Effector CD8-positive, alpha-beta T cell (primary cell): ENCODE measurements around the gene TRIOBP.
"Not testable (repeated sequence)": the region's sequence is repeated elsewhere in the genome, so short reads cannot be mapped to it uniquely, and the experiment has no call there.

Experiments
- DNase-seq: peaks from one replicate; lab custom pipeline; 2025; lab: John Stamatoyannopoulos, UW
- total RNA-seq, 4 experiments: gene quantifications; one replicate each; lab custom pipeline; 2026; lab: John Stamatoyannopoulos, UW

TRIOBP gene, protein sequence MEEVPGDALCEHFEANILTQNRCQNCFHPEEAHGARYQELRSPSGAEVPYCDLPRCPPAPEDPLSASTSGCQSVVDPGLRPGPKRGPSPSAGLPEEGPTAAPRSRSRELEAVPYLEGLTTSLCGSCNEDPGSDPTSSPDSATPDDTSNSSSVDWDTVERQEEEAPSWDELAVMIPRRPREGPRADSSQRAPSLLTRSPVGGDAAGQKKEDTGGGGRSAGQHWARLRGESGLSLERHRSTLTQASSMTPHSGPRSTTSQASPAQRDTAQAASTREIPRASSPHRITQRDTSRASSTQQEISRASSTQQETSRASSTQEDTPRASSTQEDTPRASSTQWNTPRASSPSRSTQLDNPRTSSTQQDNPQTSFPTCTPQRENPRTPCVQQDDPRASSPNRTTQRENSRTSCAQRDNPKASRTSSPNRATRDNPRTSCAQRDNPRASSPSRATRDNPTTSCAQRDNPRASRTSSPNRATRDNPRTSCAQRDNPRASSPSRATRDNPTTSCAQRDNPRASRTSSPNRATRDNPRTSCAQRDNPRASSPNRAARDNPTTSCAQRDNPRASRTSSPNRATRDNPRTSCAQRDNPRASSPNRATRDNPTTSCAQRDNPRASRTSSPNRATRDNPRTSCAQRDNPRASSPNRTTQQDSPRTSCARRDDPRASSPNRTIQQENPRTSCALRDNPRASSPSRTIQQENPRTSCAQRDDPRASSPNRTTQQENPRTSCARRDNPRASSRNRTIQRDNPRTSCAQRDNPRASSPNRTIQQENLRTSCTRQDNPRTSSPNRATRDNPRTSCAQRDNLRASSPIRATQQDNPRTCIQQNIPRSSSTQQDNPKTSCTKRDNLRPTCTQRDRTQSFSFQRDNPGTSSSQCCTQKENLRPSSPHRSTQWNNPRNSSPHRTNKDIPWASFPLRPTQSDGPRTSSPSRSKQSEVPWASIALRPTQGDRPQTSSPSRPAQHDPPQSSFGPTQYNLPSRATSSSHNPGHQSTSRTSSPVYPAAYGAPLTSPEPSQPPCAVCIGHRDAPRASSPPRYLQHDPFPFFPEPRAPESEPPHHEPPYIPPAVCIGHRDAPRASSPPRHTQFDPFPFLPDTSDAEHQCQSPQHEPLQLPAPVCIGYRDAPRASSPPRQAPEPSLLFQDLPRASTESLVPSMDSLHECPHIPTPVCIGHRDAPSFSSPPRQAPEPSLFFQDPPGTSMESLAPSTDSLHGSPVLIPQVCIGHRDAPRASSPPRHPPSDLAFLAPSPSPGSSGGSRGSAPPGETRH (N-terminal part only)
- total RNA-seq = 49.2 to 75.5 (median 56.7) reads per million in 4 experiments

DNA sequence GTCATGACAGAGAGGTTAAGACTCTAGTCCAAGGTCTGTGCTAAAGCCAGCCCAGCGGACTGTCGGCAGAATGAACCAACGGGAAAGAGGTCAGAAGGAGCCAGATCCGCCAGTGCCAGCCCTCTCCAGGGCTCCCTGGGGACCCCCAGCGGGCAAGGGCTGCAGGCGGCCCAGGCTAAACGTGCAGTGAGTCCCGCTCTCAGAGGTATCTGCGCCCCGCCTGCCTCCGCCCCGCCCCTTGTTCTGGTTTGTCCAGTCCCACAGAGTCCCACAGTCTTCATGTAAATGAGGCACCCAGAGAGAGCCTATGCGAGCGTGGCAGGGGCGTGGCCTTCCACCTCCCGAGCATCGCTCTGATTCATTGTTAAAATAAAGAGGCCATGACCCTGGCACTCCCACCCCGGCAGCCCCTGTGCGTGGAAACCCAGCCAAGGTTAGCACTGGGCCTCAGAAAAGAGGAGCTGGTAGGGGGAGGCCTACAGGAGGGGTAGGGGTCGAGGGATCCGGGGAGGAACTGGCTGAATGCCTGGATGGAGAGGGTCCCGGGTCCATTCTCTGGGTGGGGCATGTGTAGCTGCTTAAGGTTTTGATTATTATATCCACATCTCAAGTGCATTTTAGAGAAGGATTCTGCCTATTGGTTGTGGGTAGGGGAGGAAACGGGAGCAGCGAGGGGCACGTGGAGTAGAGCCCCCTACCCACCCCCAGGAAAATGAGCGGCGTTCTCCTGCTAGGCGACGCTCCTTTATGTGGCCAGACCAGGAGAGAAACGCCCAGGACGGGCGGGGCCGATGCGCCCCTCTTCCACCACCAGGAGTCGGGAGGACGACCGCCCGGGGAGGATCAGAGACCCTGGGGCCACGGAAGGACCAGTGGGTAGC, at the start of gene TRIOBP:
TSS of gene TRIOBP (plus strand) at position 392 of the 881 bp plus-strand sequence. CDS start 4,318 bp downstream, outside the sequence.
- DNase-seq = peak; percentile 72

DNA sequence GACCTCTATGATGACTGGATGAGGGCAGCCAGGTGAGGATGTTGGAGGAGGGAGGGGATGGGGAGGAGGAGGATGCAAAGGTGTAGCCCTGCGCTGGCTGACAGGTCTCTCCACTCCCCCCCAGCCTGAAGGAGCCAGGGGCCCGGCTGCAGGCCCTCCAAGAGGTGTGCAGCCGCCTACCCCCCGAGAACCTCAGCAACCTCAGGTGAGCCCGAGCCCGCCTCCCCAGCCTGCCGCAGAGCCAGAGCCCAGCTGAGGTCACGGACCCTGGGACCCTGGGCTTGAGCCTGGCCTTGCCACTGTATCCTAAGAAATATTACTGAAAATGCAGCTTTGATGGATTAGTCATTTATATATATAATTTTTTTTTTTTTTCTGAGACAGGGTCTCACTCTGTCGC, 49.5 kb upstream of the TRIOBP start:
- no peak for DNase-seq

DNA sequence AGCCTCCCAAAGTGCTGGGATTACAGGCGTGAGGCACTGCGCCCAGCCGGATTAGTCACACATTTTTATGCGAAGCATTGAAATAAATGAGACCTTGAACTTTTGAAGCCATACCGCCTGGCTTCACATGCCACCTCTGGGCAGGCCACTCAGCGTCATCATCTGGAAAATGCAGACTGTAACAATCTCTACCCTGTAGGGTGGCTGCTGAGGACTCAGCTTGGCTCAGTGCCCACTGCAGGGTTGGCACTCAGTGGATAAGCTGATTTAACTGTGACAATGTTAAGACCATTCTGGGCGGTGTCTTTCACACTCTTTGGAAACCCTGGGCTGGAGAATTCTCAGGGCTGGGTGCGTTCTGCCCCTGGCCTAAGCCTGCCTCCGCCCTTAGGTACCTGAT, 48.9 kb upstream of the TRIOBP start:
- DNase-seq = no peak

DNA sequence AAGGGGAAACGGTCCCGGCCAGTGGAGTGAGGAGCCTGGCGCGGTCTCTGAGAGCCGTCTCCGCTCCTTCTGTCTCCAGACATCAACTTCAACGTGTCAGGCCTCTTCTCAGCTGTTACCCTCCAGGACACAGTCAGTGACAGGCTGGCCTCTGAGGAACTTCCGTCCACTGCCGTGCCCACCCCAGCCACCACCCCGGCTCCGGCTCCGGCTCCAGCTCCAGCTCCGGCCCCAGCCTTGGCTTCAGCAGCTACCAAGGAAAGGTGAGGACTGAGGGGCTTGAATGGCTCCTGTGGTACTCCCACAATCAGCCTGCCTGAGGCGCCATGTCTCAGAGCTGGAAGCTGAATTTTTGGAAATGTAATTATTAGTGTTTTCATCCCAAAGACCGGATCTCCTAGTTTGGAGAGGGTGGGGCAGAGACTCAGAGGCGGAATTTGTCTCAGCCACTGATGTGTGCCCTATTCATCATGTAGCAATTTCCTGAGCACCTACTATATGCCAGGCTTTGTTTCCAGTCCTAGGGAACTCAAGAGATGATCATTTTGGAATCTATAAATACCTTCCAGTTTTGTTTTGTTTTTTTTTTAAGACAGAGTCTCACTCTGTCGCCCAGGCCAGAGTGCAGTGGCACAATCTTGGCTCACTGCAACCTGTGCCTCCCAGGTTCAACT, 46.2 kb upstream of the TRIOBP start:
- DNase-seq = no peak

DNA sequence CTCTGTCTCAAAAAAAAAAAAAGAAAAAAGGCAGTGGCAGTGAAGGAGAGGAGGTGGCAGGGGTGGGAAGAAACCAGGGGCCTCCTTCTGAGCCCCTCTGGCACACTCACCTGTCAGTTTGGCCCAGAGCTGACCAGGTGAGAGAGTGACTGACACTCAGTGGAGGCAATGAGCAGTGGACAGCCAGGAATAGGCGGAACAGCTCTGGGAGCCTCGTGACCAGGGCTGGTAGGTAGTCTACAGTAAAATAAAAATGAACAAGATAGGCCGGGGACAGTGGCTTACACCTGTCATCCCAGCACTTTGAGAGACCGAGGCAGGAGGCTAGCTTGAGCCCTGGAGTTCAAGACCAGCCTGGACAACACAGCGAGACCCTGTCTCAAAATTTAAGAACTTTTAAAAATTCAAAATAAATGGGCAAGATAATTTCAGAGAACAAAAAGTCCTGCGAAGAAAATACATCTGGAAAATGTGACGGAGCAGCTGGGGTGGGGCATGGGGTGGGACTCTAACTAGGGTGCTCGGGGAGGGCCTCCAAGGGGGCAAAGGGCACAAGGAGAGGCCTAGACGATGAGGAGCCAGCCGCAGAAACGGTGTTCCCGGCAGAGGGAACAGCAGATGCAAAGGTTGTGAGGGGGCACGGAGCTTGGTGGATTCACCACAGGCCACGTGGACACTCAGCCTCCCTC, 42.1 kb upstream of the TRIOBP start:
- no peak for DNase-seq

DNA sequence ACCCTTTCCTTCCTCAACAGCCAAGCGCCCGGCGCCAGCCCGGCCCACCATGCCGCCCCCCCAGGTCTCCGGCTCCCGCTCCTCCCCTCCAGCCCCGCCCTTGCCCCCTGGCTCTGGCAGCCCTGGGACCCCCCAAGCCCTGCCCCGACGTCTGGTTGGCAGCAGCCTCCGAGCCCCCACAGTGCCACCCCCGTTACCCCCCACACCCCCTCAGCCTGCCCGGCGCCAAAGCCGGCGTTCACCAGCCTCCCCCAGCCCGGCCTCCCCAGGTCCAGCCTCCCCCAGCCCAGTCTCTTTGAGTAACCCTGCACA, 41.6 kb upstream of the TRIOBP start:
- no peak for DNase-seq

DNA sequence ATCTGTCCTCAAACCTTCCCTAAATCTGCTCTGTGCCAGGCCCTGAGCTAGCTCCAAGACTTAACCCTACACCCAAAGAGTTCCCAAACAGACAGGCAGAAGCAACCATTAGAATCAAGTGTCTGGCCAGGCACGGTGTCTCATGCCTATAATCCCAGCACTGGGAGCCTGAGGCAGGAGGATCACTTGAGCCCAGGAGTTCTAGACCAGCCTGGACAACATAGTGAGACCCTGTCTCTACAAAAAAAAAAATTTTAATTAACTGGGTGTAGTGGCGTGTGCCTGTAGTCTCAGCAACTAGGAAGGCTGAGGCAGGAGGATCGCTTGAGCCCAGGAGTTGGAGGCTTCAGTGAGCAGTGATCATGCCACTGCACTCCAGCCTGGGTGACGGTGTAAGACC, 40.3 kb upstream of the TRIOBP start:
- DNase-seq = not testable (repeated sequence)

DNA sequence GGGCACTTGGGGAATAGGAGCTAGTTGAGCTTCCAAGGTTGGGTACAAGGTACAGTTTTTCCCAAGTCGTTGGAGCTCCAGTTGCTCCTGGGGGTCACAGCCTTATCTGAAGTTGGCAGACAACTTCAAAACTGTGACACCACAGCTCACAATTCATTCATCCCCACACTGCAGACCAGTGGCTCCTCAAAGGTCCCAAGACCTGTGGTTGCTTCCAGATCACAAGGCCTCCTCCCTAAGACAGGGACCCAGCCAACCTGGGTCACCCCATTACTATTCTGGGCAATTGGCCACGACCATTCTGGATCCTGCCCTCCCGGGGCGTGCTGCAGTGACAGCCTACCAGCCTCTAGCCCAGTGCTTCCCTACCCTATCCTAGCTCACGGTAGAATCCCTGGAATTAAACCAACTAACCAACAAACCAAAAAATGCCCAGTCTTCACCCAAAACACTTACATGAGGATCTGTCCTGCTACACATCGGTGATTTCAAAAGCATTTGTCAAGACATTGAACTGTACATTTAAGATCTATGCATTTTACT, 39.2 kb upstream of the TRIOBP start:
- DNase-seq = no peak

DNA sequence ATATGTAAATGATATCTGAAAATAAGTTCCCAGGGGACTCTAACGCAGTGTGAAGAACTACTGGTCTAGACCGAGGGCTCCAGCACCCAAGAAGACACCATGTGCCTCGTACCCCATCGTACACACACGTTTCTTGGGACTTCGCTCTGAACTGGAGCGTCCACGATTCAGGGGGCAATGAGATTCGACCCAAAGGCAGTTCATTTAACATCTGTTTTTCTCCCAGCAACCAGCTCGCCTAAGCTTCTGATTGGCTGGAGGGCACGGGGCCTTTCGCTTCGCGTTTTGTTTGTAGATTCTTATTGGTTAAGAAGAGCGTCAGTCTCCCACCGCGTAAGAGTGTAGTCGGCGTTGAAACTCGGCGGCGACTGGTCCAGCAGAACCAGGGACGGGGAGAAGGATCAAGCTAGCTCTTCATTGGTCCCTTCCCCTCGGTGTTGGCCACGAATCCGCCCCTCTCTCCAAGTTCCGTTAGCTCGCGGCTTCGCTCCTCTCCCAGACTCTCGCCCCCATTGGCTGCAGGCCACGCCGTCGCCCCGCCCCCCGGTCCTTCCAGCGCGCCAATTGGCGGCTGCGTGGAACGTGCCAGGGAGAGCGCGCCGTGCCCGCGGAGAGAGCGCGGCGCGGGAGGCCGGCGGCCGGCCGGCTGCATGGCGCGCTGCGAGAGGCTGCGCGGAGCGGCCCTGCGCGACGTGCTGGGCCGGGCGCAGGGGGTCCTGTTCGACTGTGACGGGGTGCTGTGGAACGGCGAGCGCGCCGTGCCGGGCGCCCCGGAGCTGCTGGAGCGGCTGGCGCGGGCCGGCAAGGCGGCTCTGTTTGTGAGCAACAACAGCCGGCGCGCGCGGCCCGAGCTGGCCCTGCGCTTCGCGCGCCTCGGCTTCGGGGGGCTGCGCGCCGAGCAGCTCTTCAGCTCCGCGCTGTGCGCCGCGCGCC, 38.4 kb upstream of the TRIOBP start, which contains the start of gene PDXP:
TSS of gene PDXP (plus strand) at position 591 of the 933 bp plus-strand sequence. CDS start at position 651, 60 bp downstream.
- DNase-seq = peak; percentile 97

DNA sequence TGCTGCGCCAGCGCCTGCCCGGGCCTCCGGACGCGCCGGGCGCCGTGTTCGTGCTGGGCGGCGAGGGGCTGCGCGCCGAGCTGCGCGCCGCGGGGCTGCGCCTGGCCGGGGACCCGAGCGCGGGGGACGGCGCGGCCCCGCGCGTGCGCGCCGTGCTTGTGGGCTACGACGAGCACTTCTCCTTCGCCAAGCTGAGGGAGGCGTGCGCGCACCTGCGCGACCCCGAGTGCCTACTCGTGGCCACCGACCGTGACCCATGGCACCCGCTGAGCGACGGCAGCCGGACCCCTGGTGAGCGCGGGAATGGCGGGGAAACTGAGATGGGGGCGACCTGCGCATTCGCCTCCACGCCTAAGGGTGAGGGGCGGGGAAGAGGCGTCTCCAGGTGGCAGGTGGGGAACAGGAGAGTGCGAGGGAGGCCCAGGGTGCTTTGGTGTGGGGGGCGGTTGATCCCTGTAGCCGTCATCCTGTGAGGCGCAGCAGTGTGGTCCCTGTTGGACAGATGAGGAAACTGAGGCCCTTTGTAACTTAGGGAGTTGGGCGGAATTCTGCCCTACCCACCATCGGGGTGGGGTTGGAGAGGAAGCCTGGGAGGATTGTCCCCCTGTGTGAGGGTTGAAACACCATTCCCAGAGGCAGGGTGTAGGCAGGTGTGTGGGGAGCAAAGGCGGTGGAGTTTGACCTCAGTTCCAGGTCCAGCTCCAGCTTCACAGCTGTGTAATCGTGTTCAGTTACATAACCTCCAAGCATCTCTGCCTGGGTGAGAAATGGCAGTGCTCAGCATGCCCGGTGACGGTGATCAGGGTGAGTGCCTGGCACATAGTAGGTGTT, 37.6 kb upstream of the TRIOBP start:
- no peak for DNase-seq

DNA sequence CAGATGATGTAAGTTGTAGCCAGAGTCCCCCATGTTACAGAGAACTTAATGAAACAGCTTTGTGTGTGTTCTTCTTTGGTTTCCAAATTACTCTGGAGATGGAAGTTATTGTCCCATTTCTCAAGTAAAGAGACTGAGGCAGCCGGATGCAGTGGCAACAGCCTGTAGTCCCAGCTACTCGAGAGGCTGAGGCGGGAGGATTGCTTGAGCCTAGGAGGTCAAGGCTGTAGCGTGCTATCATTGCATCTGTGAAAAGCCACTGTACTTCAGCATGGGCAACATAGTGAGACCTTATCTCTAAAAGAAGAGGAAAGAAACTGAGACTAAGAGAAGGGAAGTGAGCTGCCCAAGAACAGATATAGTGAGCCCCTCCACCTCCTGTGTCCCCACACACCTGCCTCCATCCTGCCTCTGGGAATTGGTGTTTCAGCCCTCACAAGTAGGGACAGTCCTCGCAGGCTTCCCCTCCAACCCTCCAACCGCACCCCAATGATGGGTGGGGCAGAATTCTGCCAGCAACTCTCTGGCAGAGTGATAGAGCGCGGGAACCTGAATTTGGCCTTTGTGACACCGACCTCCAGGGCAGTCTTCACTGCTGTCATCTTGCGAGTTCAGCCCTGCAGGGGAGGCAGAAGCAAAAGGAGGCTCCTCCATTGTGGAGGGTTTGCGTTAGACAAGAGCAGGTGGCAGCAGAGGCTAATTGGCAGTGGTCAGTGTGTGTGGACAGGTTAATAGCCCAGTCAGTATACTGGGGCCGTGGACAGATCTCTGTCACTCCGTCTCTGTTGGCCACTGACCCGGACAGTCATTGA, 36.7 kb upstream of the TRIOBP start:
- no peak for DNase-seq

DNA sequence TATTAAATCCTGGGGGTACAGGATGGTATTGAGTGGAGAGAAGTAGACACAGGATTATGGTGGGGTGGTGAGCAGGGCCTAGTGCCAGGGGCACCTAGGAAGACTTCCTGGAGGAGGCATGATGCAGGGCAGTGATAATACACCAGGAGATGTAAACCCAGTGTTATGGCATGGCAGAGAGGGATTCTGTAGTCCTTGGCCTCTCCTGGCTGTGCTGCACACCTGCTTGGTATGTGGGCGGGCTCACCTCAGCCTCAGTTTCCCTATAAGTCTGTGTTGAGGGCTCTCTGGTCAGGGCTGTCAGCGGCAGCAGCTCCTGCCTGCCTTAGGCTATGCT, 36.2 kb upstream of the TRIOBP start:
- DNase-seq = no peak

DNA sequence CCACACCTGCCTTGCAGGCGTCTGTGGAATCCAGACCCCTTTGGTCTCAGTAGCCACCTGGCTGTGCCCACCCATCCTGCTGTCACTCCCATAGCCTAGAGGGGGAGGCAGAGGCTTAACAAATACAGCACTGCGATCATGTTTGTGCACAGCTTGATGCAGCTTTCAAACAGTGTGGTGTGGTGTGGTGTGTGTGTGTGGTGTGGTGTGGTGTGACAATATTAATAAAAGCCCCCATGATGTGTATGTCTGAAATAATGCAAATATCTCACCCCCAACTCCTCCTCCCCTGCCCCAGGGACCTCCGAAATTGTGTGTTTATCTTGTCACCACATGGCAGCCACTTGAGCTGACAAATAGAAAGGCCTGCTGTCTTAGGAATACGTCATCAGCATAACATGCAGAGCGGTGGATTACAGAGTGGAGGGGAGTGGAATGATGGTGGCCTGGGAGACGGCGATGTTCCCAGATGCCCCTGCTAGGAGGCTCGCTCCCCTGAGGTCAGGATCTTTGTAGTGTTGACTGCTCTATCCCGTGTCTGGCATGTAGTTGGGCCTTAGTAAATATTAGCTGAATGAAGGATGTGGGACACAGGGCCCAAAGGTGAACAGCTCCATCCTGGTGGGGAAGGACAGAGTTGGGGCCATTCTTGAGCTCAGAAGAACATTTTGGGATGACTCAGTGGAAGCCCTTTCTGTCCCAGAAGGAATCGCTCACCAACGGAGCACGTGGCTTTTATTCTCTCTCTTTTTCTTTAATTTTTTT, 35.5 kb upstream of the TRIOBP start:
- DNase-seq = no peak

DNA sequence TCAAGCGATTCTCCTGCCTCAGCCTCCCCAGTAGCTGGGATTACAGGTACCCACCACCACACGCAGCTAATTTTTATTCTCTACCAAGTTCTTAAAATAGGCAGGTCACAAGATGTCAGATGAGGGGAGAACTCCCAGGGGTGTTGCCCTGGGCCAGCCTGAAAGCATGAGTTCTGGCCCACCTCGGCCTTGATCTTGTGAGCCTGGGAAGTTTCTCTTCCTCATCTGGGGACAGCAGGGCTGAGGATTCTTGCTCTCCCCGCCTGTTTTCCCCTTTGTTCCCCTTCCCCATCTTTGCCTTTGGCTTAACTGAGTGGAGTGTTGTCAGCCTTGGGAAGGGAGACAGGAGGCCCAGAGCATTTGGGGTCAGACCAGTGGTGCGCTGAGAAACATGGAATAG, 34.8 kb upstream of the TRIOBP start:
- no peak for DNase-seq

DNA sequence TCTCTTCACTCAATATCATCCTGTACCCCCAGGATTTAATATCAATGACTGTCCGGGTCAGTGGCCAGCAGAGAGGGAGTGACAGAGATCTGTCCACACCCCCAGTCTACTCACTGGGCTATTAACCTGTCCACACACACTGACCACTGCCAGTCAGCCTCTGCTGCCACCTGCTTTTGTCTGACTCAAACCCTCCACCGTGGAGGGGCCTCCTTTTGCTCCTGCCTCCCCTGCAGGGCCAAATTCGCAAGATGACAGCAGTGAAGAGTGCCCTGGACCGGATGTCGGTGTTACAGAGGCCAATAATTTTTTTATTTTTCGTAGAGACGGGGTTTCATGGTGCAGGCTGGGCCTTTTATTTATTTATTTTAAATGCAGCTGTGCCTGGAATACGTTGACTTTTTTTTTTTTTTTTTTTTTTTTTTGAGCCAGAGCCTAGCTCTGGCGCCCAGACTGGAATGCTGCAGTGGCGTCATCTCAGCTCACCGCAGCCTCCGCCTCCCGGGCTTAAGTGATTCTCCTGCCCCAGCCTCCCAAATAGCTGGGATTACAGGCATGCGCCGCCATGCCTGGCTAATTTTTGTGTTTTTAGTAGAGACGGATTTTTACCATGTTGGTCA, 33.2 kb upstream of the TRIOBP start:
- no peak for DNase-seq
